Measurements from ENCODE around the gene DUSP19. TPM values are rescaled to one million over a fixed set of nuclear protein-coding genes. Genes with fewer than 3 reads are reported as not detected.

DUSP19 gene
- total and polyA plus RNA-seq, 2 donors (not counting 1 experiment from before 2014, with no cell fraction given), result 0.13 to 1.7 TPM

GRCh38 chr2:183033951-183034350, 44.6 kb upstream of the DUSP19 start:
- Mint-ChIP-seq H3K9me3 (ENCODE audit: insufficient read depth) (no peaks in the 10 kb centered on the region), H3K4me1 (peaks cover 24% of the 10 kb centered on the region), H3K27ac (no peak overlapping the region), H3K4me3 (no peak overlapping the region), H3K27me3 (peaks cover 52% of the 10 kb centered on the region)
- no peak overlapping the region for H3K4me3 ChIP-seq (ENCODE audit: control extremely low read depth in 1 of 5, extremely low read depth in 1 of 5, insufficient read depth in 1 of 5, low read depth in 2 of 5, low read length in 4 of 5)
- CTCF ChIA-PET, result no interaction called here
- ATAC-seq (ENCODE audit: low read depth) (no peak), DNase-seq (no peak)
- H3K36me3 ChIP-seq (replicated peaks in 1 of 2; ENCODE audit: control extremely low read depth in 1 of 2, control insufficient read depth in 1 of 2, extremely low read depth in 1 of 2, insufficient read depth in 2 of 2, low read length in 1 of 2), result no peaks in the 10 kb centered on the region
- H3K27ac ChIP-seq (ENCODE audit: low read length in 2 of 2), result no peak overlapping the region
- peaks cover 20 to 31% of the 10 kb centered on the region in 2 donors for H3K4me1 ChIP-seq (ENCODE audit: control insufficient read depth in 2 of 2, insufficient read depth in 2 of 2, low read length in 2 of 2)
- no peaks in the 10 kb centered on the region for H3K79me2 ChIP-seq (ENCODE audit: control insufficient read depth, insufficient read depth, low read length)
- H3K27me3 ChIP-seq (replicated peaks in 1 of 4; ENCODE audit: control extremely low read depth in 1 of 4, control insufficient read depth in 3 of 4, insufficient read depth in 4 of 4, low read length in 3 of 4), result peaks cover 14 to 60% (median 56%) of the 10 kb centered on the region in 4 experiments
- POLR2A ChIA-PET, result no interaction called here
- no peak overlapping the region for H3K9ac ChIP-seq (ENCODE audit: low read length)
- H3K4me2 ChIP-seq (replicated peaks; ENCODE audit: low read depth, low read length, poor library complexity, severe bottlenecking), result no peak overlapping the region
- no peak for TF ChIP-seq EZH2 (IDR thresholded peaks at IDR 0.05; ENCODE audit: borderline replicate concordance, insufficient read depth, low read depth, low read length, poor library complexity, severe bottlenecking)
- no peak for TF ChIP-seq CTCF (IDR thresholded peaks at IDR 0.05)
- H3K9me3 ChIP-seq (ENCODE audit: control extremely low read depth in 1 of 3, control insufficient read depth in 2 of 3, insufficient read depth in 1 of 3, low read length in 2 of 3), result peaks cover 3 to 12% (median 6%) of the 10 kb centered on the region in 3 donors
- intact Hi-C loops (cut with micrococcal nuclease), result no loop called here
- H2AFZ ChIP-seq (ENCODE audit: insufficient read depth, low read depth, low read length, poor library complexity, severe bottlenecking), result no peak overlapping the region
- no peaks in the 10 kb centered on the region for H4K20me1 ChIP-seq (ENCODE audit: control insufficient read depth, insufficient read depth, low read length, poor library complexity, severe bottlenecking)
- no CpG with 5 or more reads among the region's 1 CpG for WGBS (ENCODE audit: insufficient coverage)

- no peak for DNase-seq
- ChIA-PET POLR2A (no interaction called here), CTCF (no interaction called here)
- ATAC-seq (ENCODE audit: low read depth), result no peak
- Mint-ChIP-seq H3K4me1 (peaks cover 27% of the 10 kb centered on the region), H3K27me3 (peaks cover 52% of the 10 kb centered on the region), H3K27ac (no peak overlapping the region), H3K4me3 (no peak overlapping the region), H3K9me3 (ENCODE audit: insufficient read depth) (no peaks in the 10 kb centered on the region)
- Histone ChIP-seq H3K36me3 (replicated peaks in 1 of 2; ENCODE audit: control extremely low read depth in 1 of 2, control insufficient read depth in 1 of 2, extremely low read depth in 1 of 2, insufficient read depth in 2 of 2, low read length in 1 of 2) (no peaks in the 10 kb centered on the region), H4K20me1 (ENCODE audit: control insufficient read depth, insufficient read depth, low read length, poor library complexity, severe bottlenecking) (no peaks in the 10 kb centered on the region), H3K27ac (ENCODE audit: low read length in 2 of 2) (no peak overlapping the region), H3K4me3 (ENCODE audit: control extremely low read depth in 1 of 5, extremely low read depth in 1 of 5, insufficient read depth in 1 of 5, low read depth in 2 of 5, low read length in 4 of 5) (no peak overlapping the region), H2AFZ (ENCODE audit: insufficient read depth, low read depth, low read length, poor library complexity, severe bottlenecking) (no peak overlapping the region), H3K4me2 (replicated peaks; ENCODE audit: low read depth, low read length, poor library complexity, severe bottlenecking) (no peak overlapping the region), H3K4me1 (ENCODE audit: control insufficient read depth in 2 of 2, insufficient read depth in 2 of 2, low read length in 2 of 2) (peaks cover 22 to 39% of the 10 kb centered on the region in 2 donors), H3K27me3 (replicated peaks in 1 of 4; ENCODE audit: control extremely low read depth in 1 of 4, control insufficient read depth in 3 of 4, insufficient read depth in 4 of 4, low read length in 3 of 4) (peaks cover 15 to 62% (median 55%) of the 10 kb centered on the region in 4 experiments), H3K9ac (ENCODE audit: low read length) (no peak overlapping the region), H3K79me2 (ENCODE audit: control insufficient read depth, insufficient read depth, low read length) (no peaks in the 10 kb centered on the region), H3K9me3 (ENCODE audit: control extremely low read depth in 1 of 3, control insufficient read depth in 2 of 3, insufficient read depth in 1 of 3, low read length in 2 of 3) (peaks cover 3 to 12% (median 6%) of the 10 kb centered on the region in 3 donors)
- intact Hi-C loops (cut with micrococcal nuclease), result loop anchor here (5.0 kb wide), 2 partner anchors 87 to 368 kb away; partner anchors contain the start of gene NUP35
- WGBS (ENCODE audit: insufficient coverage), result no CpG with 5 or more reads among the region's 1 CpG
- TF ChIP-seq CTCF (IDR thresholded peaks at IDR 0.05) (no peak), EZH2 (IDR thresholded peaks at IDR 0.05; ENCODE audit: borderline replicate concordance, insufficient read depth, low read depth, low read length, poor library complexity, severe bottlenecking) (no peak)
Observed at GRCh38 chr2:183034806-183035205, 43.7 kb upstream of the DUSP19 start.

Data from B cell (primary cell).